ENCODE measurements around the gene PCSK1.

Gene PCSK1

DNA sequence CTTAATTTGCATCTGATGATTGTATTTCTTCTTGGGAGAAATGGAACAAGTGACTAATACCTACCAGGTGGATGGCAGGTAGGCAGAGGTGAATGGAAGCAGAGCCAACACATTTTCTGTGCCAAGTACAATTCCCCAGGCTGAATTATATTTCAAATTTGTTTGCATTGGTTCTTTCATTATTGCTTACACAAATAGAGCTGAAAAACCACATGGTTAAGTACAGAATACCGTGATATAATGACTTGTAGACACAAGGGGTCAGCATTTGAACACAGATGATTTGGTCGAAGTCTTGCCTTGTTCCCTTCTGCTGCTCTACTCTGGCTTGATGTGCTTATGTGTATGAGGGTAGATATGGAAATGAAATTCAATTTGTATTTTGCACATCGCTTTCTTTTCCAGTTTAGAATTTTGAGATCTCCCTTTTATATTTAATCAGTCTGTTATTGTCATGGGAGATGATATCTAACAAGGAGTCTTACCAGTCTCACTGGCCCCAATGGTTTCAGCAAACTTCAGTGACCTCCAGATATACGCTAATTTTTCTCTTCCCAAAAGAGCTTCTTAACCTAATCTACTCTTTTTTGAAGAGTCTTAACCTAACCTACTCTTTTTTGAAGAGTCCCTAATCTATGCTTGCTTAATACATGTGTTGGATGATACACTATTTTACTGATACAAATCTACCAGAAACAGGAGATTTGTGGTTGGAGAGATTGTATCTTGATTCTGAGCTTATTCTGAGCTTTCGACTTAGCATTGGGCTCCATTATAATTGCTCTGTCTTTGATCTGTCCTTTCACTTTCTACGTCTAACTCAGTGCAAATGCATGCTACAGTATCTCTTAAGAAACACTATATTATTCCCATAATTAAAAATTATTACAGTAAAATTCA is 88.1 kb downstream of the PCSK1 start:
- peak; percentile 38 for DNase-seq
- Histone ChIP-seq H3K9me3 (no peaks in the 10 kb centered on the region), H3K4me3 (ENCODE audit: low read depth, low read length) (no peak overlapping the region), H3K27me3 (no peaks in the 10 kb centered on the region), H3K4me1 (no peaks in the 10 kb centered on the region), H3K36me3 (no peaks in the 10 kb centered on the region)
- TF ChIP-seq, protein P1, sequence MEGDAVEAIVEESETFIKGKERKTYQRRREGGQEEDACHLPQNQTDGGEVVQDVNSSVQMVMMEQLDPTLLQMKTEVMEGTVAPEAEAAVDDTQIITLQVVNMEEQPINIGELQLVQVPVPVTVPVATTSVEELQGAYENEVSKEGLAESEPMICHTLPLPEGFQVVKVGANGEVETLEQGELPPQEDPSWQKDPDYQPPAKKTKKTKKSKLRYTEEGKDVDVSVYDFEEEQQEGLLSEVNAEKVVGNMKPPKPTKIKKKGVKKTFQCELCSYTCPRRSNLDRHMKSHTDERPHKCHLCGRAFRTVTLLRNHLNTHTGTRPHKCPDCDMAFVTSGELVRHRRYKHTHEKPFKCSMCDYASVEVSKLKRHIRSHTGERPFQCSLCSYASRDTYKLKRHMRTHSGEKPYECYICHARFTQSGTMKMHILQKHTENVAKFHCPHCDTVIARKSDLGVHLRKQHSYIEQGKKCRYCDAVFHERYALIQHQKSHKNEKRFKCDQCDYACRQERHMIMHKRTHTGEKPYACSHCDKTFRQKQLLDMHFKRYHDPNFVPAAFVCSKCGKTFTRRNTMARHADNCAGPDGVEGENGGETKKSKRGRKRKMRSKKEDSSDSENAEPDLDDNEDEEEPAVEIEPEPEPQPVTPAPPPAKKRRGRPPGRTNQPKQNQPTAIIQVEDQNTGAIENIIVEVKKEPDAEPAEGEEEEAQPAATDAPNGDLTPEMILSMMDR (IDR thresholded peaks at IDR 0.05; ENCODE audit: low read depth, low read length), result peak; percentile 65

DNA sequence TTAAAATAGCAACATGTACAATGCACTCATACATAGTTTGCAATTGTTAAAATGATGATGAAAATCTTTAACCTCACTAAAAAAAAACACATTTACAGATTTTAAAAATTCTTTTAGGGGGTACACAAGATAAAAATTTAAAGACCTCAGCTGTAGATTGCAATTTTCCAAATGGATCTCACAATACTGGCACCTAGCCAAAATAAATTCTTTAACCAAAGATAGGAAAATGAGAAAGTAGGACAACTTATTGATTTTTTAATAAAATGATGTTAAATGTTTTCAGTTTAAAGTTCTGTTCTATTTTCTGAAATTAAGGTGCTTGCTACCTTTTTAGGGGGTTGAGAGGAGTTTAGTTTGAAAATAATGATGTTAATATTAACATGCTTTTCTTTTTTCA is 90.0 kb downstream of the PCSK1 start:
- DNase-seq, result no peak
- Histone ChIP-seq H3K9me3 (no peaks in the 10 kb centered on the region), H3K4me1 (no peaks in the 10 kb centered on the region), H3K27me3 (no peaks in the 10 kb centered on the region), H3K36me3 (no peaks in the 10 kb centered on the region), H3K4me3 (ENCODE audit: low read depth, low read length) (no peak overlapping the region)
- TF ChIP-seq, protein P1 (IDR thresholded peaks at IDR 0.05; ENCODE audit: low read depth, low read length), result no peak

DNA sequence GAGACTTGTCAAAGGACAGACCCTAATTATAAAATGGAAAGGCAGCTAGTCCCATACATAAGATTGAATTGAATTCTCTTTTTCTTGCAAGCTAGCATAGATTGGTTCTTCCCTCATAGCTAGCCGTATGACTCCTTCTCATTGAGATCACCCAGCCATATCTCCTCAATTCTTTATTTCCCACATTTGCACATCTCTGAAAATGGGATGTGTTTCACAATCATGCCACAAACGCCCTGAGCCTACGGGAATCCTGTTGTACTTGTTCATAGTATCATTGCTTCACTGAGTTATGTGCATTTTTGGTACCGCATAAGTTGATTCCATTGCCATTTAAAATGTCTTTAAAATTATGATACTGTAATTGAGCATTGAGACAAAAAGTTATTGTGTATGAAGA is 90.5 kb downstream of the PCSK1 start:
- no peaks in the 10 kb centered on the region for H3K9me3 ChIP-seq
- H3K4me3 ChIP-seq (ENCODE audit: low read depth, low read length), result no peak overlapping the region
- no peak for DNase-seq
- no peaks in the 10 kb centered on the region for H3K27me3 ChIP-seq
- no peaks in the 10 kb centered on the region for H3K4me1 ChIP-seq
- no peaks in the 10 kb centered on the region for H3K36me3 ChIP-seq
- TF ChIP-seq, protein P1 (IDR thresholded peaks at IDR 0.05; ENCODE audit: low read depth, low read length), result no peak

Data from BE2C (cell line).